GM12892 (cell line): ENCODE results near the gene GAL3ST3.

ENCODE experiments used
- POLR2A ChIP-seq: IDR thresholded peaks from 2 replicates; pipeline ENCODE4 v1.6.1; 2011; ENCODE audit warnings: low read depth, low read length, control low read depth
- TAF1 ChIP-seq: IDR thresholded peaks from 2 replicates; pipeline ENCODE4 v1.6.1; 2011; ENCODE audit warnings: low read depth, mild to moderate bottlenecking, control low read depth, low read length, borderline replicate concordance

DNA sequence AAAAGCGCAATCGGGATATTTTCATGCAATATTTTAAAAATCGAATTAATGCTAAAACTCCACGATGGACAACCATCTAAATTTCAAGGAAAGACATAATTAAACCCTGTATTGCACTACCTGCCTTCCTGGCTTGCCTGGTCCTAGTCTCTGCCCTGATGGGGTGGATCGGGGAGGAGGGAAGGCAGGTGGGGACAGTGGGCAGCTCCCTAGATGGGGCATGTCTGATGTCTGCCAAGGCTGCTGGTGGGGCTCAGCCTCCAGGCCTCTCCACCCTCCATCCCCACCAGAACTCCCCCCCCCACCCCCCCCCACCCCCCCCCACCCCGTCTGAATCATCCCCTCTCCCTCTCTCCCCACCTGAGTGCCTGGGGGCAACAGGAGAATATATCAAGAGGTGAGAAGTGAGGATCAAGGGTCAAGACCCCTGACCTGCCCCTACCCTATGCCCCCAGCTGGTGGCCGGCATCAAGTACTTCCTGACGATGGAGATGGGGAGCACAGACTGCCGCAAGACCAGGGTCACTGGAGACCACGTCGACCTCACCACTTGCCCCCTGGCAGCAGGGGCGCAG is 36.5 kb downstream of the GAL3ST3 start:
- TF ChIP-seq POLR2A (no peak), TAF1 (no peak)
